Measurements from ENCODE around the gene DAPK1. TPM values are rescaled to one million over a fixed set of nuclear protein-coding genes. Genes with fewer than 3 reads are reported as not detected.
A peak's percentile ranks its signal among the peaks of the same experiment; 100 is the strongest.

DAPK1 gene
- total RNA-seq, 1 donor from 2014 or later, result 27.0 TPM

DNA sequence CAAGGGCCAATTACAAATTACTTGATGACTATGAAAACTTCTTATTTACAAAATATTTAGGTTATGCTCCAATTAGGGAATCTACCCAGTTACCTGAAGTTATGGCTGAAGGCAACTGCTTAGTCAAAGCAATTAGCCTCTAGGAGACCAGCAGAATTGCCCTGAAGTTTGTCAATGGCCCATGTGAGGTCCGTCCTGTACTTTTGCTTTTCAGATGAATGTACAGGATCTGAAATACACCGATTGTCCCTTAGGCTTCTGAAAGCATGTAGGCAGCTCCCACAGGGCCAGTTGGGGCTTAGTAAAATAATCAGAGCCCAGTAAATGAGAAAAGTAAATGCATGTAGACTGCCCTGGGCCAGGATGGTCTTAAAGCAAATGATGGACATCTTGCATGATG, 93.3 kb downstream of the DAPK1 start:
- DNase-seq (ENCODE audit: low read depth in 2 of 2), result no peak

DNA sequence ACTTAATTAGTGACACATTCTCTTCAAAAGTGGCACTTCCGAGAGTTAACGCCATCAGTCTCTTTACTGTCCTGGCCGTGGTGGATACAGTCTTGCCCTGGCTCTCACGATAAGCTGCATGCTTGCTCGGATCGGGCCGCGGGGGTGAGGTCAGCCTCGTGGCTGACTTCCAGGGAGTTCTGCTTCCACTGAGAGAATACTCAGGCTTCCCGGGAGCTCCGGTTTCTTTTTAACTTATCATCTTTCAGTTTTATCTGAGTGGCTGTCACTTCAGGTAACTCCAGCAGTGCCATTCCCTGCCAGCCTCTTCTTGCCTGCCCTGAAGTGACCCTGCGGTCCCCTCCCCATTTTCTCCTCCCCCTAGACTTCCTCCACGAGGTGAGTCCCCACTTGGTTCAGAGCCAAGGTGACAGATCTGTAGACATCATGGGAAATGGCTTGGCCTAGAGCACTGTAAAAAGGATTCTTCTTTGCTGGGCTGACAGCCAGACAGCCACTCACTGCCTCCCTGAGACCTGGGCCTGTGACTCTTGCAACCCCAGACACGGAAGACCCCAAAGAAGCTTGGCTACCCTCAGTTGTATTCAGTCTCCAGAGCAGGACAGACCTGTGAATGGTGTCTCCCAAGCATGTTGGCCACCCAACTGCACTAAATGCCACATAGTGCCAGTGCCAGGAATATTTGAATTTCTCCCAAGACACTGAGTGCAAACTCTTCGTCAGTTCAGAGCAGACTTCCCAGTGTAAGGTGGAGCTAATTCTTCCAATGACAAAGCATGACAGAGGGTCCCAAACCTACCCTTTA, 95.1 kb downstream of the DAPK1 start:
- peak in 1 of 2 donors; percentile 45 for DNase-seq (ENCODE audit: low read depth in 2 of 2)

DNA sequence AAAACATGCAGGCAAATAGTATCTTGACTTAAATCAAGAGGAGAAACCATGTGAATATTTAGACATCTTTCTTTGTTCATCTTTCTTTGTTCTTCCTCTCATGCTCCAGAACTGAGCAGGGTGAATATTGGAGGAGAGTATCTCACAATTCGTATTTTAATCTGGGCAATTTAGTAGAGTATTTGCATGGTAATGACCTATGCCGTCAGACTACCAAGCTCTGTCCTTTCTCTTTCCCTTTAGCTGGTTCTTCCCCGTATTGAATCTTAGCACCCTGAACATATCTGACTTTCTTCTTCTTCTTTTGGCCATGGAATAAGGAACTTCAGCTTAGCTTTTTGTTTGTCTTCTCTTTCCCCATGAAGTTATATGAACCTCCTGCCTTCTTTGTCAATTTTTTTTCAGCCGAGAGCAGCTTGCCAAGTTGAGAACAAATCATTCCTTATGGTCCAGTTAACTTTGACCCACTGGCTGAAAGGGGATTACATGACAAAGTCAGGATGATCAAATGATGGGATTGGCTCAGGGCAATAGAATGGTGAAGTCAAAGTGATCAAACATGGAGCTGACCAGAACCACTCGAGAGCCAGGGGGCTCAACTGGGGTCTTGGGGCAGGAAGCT, 95.8 kb downstream of the DAPK1 start:
- DNase-seq (ENCODE audit: low read depth in 2 of 2), result no peak

DNA sequence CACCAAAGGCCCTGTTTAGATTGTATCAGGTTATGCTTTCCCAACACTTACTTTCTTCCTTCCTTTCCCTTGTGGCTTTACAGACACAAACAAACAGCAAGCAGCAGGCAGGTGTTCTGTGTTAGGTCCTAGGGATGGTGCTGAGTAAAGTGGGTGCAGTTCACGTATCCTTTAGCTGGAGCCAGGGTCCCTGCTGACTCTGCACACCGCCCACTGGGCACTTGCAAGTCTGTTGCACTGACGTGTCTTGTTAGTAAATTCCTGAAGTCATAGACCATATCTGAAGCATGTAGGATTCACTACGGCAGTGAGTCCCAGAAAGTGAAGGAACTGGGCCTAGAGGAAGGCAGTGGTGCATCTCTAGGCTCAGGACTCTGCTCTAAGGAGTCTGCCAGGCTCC, 96.5 kb downstream of the DAPK1 start:
- no peak for DNase-seq (ENCODE audit: low read depth in 2 of 2)

DNA sequence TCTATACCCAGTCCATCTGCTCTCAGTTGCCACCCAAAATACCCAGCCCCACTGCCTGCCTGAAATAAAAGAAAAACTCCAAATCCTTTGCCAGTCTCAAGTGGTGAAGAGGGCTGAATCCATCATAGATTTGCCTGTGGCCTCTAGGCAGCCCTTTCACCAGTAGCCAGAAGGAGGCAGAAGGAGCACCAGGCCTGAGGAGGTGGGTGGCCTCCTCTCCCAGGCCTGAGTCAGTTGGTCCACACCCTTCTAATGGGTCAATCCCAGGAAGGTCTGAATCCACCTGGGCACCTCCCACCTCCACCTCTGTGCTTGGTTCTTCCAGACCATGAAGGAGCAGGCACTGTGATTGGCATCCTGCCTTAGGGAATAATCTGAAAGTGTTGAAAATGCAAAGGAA, 97.0 kb downstream of the DAPK1 start:
- DNase-seq (ENCODE audit: low read depth in 2 of 2), result no peak

- peak in 1 of 2 donors; percentile 7 for DNase-seq (ENCODE audit: low read depth in 2 of 2)
Measured at GRCh38 chr9:87595610-87596009, 97.9 kb downstream of the DAPK1 start.

DNA sequence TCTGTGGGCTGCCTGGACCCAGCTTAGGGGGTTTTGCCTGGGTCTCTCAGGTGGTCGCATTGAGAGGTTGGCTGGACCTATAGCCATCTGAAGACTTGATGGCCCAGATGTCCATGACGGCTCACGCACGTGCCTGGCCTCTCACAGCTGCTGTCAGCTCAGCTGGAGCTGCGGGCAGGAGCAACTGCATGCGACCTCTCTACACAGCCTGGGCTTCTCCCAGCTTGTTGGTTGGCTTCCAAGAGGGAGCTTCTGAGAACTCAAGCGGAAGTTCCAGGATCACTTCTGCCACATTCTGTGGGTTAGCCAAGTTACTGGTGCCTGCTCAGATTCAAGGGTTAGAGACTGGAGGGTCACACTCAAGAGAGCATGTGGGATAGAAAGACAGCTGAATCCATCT, 99.2 kb downstream of the DAPK1 start:
- DNase-seq (ENCODE audit: low read depth in 2 of 2), result no peak

DNA sequence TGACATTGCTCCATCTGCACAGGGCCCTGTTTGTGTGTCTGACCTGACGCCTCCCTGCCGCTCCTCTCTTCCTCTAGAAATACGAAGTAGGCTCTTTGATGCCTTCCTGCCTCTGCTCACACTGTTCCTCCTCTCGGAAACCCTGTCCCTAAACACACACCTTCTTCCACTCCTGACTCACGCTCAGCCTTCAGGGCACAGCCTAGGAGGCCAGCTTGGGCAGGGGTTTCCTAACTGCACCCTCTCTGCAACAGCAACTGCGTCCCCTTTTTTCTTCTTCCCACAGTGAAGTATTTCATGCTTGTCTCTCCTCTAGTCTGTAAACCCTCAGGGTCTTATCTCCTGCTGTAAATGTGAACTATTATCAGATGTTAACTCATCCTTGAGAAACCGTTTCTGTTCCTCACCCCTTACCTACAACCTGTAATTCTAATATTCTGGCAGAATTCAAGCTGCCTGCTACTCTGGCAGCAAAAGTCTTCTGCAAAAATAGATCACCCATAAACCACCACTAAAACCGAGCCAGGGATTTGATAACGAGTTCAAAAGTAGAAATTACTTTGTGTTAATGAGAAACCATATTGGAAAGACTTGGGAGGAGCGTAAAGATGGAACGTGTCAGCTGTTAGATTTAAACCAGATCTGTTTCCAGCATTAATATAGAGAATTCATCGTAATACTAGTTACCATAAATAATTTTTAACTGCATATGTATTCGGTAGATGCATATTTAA, 100.2 kb downstream of the DAPK1 start:
- DNase-seq (ENCODE audit: low read depth in 2 of 2), result no peak

DNA sequence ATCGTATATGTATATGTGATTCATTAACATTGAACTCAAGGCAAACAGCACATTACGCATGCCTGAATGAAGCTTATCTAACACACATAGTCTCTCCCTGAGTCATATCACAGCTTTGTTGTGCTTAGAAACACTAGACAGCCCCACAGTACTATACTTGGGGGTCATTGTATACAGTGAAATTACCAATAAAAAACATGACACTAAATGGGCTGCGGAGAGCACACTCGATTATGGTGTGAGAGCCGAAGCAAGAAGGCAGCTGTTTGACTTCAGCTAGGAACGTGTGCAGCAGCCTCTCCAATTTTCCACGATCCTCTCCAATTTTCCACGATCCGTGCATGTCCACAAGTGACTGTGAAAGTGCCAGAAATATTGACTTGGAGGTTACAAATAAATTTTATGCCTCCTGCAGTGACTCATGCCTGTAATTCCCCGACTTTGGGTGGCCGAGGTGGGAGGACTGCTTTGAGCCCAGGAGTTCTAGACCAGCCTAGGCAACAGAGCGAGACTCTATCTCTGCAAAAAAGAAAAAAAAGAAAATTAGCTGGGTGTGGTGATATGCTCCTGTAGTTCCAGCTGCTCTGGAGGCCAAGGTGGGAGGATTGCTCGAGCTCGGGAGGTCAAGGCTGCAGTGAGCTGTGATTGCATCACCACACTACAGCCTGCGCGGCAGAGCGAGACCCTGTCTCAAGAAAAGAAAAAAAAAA, 102.4 kb downstream of the DAPK1 start:
- peak; percentile 71 to 91 for DNase-seq (ENCODE audit: low read depth in 2 of 2)

- no peak for DNase-seq (ENCODE audit: low read depth in 2 of 2)
Measured at GRCh38 chr9:87601176-87601575, 103.5 kb downstream of the DAPK1 start.

GRCh38 chr9:87601595-87601994, 103.9 kb downstream of the DAPK1 start:
- DNase-seq (ENCODE audit: low read depth in 2 of 2), result no peak

DNA sequence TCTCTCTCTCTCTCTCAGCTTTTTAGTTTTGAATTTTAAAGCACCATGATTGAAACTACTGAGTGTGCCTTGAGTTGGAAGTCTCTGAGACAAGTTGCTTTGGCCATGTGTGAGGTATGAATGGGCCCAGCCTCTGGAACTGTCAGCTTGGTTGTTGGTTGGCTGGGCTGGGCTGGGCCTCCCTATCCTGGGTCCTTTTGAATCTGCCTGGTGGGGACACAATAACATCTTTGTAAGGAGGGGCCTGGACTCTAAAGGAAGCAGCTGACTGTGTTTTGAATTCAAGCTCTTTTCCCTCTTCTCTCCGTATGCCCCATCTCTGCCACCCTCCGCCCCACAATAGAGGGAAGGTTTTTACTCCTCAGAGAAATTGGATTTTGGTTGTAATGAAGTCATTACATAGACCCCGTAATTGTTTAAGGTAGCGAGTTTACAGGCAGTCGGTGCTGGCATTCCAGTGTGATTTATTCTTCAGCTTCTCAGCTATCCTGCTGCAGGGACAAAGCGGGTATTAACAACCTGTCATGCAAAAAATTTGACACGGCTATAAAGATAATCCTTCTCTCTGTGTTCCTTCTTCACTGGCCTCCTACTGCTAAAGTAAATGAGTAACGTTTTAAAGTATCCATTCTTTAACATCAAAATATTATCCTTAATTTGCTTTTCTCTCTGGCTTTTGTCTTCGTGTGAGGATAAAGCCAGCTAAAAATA, 105.4 kb downstream of the DAPK1 start:
- DNase-seq (ENCODE audit: low read depth in 2 of 2), result no peak

DNA sequence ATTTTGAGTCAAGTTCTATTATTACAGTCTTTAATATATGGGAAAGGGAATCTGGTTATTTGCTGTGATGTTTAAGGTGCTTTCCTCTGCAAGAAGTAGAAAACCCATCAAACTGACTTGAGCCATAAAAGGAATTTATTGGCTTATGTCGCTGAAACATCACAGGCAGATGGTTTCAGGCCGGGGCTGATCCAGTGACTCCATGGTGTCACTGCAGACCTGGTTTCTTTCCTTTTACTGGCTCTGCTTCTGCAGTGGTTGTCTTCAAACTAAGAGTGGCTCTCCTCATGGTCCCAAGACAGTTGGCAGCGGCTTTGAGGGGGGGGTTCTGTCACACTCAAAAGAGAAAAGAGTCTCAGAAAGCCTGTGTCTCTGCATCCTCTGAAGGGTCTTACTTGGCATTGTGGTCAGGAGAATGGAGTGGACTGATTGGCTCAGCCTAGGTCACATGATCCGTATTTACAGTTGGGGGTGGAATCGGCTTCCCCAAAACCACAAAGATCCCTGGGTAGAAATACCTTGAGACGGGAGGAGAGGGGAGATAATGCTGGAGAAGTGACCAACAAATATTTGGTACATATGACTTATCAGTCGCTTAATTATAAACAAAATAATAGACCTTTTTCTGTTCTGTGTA, 106.3 kb downstream of the DAPK1 start:
- DNase-seq (ENCODE audit: low read depth in 2 of 2), result no peak

DNA sequence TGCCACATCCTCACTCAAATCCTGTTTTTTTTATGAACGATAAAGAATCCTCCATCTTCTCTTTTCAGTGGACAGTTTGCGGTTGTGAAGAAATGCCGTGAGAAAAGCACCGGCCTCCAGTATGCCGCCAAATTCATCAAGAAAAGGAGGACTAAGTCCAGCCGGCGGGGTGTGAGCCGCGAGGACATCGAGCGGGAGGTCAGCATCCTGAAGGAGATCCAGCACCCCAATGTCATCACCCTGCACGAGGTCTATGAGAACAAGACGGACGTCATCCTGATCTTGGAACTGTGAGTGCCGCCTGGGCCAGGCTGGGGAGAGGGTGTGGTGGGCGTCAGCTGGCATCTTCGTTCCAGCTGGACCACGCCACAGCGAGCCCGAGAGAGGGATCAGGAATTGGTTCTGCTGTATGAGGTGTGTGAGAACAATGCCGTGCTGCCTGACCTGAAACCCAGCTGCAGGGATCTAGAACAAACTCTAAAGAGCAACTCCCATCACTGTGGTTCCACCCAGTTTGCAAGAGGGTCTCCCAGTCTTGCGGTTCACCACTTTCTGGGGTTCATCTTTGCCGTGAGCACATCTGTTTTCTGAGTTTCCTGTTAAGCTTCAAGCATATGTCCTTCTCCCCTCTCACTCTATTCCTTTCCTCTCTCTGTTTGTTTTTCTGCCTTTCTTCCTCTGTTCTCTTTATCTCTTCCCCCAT, 107.4 kb downstream of the DAPK1 start:
- DNase-seq (ENCODE audit: low read depth in 2 of 2), result no peak

GRCh38 chr9:87605676-87606075, 108.0 kb downstream of the DAPK1 start:
- no peak for DNase-seq (ENCODE audit: low read depth in 2 of 2)

- DNase-seq (ENCODE audit: low read depth in 2 of 2), result peak in 1 of 2 donors; percentile 67
Measured at GRCh38 chr9:87606841-87607521, 109.3 kb downstream of the DAPK1 start.

DNA sequence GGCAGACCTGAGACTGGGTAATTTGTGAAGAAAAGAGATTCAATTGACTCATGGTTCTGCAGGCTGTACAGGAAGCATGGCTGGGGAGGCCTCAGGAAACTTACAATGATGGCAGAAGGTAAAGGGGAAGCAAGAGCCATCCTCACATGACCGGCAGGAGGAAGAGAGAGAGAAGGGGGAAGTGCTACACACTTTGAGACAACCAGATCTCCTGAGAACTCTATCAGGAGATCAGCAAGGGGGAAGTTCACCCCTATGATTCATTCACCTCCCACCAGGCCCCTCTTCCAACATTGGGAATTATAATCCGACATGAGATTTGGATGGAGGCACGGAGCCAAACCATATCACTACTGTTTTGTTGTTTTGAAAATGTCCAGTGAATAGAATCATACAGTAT, 110.2 kb downstream of the DAPK1 start:
- peak in 1 of 2 donors; percentile 83 for DNase-seq (ENCODE audit: low read depth in 2 of 2)

DNA sequence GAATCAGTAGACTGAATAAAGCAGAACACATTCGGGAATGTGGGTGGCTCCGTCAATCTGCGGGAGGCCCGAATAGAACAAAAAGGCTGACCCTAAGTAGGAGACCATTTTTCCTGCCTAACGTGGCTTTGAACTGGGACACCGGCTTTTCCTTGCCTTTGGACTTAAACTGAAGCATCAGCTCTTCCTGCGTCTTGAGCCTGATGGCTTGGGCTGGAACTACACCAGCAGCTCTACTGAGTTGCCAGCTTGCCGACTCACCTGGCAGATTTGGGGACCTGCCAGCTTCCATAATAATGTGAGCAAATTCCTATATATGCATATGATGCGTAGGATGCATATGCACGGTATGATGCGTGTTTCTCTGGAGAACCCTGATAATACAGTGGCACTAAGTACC, 111.3 kb downstream of the DAPK1 start:
- no peak for DNase-seq (ENCODE audit: low read depth in 2 of 2)

DNA sequence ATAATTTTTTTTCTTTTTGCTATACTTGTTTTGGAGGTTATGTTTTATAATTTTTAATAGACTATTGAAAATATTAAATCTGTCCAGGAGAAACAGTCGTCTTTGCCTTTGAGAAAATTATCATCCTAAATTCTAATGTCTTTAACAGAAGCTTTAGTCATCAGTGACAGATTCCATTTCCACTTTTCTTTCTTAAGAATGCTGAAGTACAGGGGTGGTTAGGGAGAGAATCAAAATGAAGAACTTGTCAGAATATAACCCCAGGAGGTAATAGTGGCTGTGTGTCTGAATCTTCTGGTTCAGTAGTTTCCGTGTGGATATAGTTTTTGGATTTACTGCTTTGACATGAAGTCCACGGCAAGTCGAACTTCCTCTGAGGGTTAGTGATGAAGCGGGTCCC, 111.8 kb downstream of the DAPK1 start:
- no peak for DNase-seq (ENCODE audit: low read depth in 2 of 2)
